ENCODE results near the gene MEGF6.

The MEGF6 gene

DNA sequence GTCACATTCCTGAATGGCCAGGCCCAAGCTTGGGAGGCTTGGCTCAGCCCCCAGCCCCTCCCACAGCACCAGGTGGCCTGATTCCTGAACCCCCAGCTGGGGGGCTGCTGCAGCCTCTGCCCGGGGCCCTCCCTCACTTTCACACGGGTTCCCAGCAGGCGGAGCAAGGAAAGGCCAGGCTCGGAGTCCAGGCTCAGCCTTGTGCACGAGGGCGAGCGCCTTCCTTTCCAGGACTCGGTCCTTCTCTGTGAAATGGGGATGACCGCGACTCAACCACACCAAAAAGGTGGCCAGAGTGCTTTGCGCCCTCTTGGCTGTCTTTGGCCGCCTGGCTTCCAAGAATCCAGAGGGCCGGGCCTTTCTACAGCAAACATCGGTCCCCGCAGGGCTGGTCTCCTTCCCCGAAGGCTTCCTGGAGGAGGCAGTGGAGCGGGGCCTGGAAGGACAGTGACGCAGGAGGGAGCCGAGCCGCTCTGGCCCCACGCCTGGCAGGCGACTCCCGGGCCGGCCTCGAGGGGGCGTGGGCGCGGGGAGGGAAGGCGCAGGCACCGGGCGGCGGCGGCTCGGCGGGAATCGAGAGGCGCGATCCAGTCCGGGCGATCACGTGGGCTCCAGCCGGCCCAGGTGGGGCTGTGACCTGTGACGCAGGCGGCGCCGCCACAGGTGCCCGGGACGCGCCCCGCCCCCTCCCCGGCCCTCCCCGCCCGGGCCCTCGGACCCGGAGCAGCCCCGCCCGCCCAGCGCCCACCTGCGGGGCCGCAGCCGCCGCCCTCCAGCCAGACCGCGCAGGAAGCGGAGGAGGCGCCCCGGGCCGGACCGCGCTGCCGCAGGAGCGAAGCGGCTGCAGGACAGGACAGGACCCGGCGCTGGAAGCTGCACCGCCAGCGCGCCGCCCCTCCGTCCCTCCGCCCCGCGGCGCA, 157.2 kb downstream of the MEGF6 start, which contains the start of gene ARHGEF16:
ARHGEF16 (plus strand) TSS at position 775 of the 920 bp plus-strand sequence. CDS start 8,420 bp downstream, outside the sequence.
- peak; percentile 42 for DNase-seq

DNA sequence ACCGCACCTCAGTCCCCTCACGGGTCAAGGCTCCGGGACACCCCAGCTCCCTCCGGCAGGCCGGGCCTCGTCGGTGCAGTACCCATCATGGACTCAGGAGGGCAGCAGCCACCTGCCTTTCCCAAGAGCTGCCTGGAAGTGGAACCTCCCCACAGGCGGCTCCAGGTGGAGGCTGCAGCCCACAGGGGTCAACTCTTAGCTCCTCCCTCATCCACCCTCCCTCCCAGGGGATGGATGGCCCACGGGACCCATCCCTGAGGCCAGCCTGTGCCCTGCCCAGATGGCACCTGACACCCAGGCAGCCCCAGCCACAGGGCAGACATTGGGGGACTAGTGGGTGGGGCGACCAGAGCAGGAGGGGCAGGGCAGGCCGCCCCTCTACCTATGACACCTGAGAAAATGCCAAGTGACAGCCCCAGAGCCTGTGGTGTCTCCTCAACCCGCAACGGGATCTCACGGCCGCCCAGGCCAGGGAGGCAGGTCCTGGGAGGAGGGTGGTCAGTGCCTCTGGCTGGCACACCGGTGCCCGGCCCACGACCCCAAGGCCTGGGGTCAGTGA, 158.0 kb downstream of the MEGF6 start:
- DNase-seq: peak; percentile 74

DNA sequence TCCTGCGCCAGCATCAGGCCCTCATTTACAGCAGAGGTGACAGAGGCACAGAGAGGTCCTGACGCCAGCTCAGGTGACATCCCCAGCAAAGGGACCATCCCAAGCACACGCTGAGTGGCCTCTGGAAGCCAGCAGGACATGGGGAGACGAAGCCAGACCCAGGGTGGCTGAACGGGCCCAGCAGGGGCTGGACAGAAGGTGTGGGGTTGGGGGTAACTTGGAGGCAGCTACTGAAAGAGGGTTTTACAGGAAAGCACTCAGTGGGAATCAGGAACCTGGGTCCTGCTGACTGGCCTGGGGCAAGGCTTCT, 158.5 kb downstream of the MEGF6 start:
- DNase-seq: no peak

DNA sequence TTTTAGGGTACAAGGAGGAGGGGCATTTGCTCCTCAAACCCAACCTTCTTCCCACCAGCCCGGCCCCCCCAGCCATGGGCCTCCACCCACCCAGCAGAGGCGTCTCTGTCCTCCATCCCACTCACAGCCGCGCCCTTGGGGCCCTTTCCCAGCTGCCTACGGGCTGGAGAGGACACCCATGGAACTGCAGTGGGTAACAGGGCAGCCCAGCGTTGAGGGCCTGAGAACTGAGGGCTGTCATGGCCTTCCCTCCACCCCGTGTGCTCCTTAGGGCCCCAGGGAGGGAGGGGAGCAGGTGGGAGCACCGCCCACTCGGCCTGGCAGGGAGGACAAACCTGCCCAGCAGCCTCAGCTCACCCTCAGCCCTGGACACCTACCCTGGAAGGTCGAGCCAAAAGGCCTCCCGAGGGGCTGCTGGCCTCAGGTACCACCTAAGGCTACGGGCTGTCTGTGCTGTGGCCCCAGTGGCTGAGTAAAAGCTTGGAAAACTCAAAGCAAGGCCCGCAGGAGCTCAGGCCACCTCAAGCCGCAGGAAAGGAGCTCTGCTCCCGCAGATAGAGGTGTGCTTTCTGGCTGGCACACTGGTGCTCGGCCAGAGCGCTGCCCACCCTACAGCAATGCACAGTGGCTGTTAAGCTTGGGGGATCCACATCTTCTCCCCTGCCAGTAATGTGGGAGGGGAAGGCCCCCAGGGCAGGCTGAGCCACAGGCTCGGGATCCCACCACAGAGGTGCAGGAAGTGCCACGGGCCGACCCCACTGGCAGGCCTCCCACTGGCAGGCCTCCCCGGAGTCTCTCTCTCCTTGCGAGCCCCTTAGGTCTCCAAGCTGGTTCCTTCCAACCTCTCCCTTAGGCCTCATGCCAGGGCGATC, 159.1 kb downstream of the MEGF6 start:
- DNase-seq: no peak

DNA sequence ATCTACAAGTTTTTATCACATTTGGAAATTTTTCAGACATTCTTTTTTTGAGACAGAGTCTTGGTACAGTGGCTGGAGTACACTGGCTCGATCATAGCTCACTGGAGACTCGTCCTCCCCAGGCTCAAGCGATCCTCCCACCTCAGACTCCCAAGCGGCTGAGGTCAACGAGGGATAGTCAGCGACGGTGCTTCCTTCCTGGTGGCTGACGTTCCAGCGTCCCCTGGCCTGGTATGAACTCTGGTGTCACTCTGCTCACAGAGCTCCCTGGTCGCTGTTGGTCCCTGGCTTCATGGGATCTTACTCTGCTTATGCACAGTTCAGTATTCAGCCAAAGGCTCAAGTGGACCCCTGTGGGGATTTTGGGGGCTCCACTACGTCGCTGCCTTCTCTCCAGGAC, 160.3 kb downstream of the MEGF6 start:
- no peak for DNase-seq

DNA sequence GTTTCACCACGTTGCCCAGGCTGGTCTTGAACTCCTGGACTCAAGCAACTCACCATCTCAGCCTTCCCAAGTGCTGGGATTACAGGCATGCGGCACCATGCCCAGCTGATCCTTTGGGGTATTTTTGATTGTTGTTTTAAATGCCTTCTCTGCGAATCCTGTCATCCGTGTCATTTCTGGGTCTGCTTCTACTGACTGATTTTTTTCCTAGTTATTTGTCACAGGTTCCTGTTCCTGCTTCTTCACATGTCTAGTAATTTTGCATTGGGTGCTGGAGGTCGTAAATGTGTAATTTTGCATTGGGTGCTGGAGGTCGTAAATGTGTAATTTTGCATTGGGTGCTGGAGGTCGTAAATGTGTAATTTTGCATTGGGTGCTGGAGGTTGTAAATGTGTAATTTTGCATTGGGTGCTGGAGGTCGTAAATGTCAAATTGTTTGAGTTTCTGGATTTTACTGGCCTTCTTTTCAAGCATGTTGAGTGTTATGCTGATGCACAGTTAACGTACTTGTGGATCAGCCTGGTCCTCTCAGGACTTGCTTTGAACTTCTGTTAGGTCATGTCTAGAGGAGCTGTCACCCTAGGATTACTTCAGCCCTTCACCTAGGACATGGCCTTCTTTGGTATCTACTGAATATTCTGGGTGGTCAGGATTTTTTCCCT, 161.0 kb downstream of the MEGF6 start:
- DNase-seq: no peak

DNA sequence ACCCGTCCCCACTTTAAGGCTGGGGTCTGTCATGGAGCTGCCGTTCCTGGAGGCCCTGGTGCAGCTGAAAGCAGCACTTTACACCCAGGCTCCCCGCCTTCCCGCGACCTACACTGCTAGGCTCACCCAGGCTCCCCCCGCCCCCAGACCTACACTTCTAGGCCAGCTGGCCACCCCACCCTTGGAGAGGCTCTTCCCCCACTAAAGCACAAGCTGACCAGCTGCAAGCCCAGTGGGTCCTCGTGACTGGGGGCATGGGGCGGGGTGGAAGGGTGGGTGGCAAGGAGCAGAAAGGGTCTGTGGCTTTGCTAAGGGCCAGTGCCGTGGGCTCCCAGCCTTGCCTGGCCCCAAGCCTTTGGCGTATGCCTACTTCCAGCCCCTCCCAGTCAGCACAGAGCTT, 166.6 kb downstream of the MEGF6 start:
- DNase-seq: no peak

DNA sequence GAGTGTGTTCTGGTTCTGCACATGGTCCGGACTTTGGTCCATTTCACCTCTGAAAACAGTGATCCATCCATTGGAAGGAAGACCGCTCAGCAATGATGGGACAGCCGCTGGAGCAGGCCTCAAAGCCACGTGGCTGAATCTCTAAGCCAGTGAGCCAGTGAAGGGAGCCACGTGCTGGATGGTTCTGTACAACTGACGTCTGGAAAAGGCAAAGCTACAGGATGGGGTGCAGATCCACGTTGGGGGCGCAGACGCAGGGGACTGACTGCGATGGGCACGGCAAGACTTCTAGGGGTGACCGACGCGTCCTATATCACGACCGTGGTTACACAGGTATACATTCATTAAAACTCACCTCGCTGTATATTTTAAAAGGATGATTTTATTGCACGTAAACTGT, 167.0 kb downstream of the MEGF6 start:
- no peak for DNase-seq

DNA sequence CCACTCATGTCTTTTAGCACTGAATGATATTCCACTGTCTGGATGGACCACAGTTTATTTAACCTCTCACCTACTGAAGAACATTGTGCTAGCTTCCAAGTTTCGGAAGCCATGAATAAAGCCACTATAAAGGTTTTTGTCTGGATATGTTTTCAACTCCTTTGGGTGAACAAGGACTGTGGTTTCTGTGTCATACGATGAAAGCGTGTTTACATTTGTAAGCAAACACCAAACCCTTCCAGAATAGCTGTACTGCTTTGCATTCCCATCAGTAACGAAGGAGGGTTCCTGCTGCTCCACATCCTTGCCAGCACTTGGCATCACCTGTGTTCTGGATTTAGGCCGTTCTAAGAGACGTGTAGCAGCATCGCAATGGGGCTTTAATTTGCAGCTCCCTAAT, 167.5 kb downstream of the MEGF6 start:
- DNase-seq: no peak

DNA sequence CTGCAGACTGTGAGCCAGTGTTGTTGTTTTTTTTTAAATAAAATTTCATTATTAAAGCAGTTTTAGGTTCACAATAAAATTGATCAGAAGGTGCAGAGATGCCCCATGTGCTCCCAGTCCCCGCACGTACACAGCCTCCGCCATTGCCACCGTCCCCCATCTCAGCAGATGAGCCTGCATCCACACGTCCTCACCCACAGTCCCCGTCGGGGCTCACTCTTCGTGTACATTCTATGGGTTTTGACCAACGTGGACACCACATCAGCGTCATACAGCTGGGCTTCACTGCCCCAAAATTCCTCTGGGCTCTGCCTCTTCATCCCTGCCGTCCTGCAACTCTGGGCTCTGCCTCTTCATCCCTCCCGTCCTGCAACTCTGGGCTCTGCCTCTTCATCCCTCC, 168.4 kb downstream of the MEGF6 start:
- DNase-seq: no peak

DNA sequence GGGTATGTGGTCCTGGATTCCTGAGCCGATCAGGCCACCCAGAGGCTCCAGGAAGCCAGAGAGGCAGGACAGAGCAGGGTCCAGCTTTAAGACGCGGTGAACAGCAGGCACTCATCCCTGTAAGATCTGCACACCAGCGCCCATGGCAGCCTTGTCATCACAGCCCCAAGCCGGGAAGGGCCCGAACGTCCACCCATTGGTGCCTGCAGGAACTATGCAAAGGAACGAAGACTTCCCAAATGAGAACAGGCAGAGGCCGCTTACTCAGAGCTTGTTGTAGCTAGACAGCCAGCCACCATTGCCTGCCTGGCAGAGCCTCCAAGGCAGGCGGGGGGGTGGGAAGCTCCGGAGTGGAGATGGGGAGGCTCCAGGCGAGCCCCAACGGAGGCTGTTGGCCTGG, 169.0 kb downstream of the MEGF6 start:
- DNase-seq: no peak

DNA sequence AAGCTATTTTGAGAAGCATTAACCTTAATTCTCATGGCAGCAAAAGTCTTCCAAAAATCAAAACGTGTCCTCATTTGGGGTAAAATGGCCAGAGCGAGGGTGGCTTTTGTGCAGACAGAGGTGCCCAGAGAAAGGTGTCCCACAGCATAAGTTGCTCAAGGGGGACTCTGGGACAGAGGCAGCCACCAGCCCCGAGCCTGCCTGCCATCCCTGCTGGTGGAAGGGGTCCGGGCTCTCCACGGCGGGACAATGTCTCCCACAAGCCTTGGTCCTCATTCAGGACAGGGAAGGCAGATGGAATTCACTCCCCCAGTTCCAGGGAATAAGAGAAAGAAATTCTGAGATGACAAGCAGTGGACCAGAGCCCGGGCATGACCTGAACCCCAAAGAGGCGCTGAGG, 169.4 kb downstream of the MEGF6 start:
- DNase-seq: no peak

DNA sequence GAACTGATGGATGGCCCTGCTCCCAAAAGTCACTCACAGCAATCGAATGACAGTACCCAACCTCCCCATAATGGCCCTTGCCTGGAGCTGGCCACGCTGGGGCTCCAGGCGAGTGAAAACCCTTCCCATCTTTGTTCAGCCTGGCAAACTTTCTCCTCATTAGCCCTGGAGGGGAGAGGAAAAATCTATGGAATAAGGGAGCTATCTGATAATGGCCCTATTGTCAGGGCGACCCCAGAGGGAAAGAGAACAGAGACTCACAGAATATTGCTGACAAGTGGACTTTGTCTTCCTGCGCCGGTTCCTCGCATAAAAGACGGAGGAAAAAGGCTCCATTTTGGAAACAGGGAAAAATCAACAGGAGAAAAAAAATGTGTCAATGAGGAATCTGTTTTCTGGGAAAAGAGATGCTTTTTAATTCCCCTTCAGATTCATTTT, 169.9 kb downstream of the MEGF6 start:
- DNase-seq: no peak

DNA sequence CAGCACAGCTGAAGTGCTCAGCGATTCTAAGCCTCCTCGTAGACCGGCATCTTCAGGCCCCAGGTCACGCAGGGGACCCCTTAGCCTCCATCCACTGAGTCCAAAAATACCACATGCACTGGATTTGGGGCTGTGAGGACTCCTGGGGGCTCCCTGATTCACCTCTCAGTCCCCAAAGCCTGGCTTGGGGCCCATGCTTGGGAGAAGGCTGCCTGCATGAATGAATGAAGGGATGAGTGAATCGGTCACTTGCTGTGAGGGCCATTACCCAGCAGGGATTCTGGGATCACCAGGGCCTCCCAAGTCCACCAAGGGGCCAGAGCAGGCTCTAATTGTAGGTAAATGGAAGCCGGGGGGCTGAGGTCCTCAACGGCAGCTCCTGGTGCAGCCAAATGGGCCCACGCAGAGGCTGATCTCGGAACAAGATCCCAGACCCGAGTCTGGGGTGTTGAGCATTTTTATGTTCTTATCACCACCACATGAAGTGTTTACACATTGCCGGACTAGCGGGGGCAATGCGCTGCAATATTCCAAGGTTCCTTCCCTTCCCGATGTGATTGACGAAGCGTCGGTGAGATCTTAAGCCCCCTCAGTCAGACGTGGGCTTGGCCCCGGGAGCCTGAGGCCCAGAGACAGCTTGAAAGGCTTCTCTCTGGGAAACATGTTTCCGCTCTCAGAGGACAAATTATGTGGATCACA, 170.4 kb downstream of the MEGF6 start:
- DNase-seq: no peak

DNA sequence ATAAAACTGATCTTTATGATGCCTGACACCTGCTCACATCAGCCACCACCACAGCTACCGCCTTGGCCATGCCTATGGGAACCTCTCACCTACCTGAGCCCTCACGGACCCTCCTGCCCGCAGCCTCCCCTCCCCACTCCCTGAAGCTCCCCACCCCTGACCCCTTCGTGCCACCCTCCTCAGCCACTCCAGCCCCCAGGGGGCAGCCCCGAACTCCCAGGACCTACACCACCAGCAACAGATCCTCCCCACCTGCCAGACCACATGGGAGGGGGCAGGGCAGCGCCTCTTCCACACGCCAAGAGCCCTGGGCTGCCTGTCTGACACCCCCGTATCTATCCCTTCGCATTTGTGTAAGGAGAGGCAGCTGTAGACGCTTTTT, 171.0 kb downstream of the MEGF6 start:
- no peak for DNase-seq
